Activated naive CD4-positive, alpha-beta T cell (primary cell): ENCODE data around the gene IFNGR2.
"Not testable (repeated sequence)": the region's sequence is repeated elsewhere in the genome, so short reads cannot be mapped to it uniquely, and the experiment has no call there.

ENCODE experiments used
- DNase-seq, 4 experiments: peaks; one replicate each; lab custom pipeline; 2025; lab: John Stamatoyannopoulos, UW

IFNGR2 gene

GRCh38 chr21:33437140-33437539 lies 33.9 kb downstream of the IFNGR2 start:
- no peak for DNase-seq

GRCh38 chr21:33441489-33442477 lies 38.6 kb downstream of the IFNGR2 start:
- DNase-seq: no peak

DNA sequence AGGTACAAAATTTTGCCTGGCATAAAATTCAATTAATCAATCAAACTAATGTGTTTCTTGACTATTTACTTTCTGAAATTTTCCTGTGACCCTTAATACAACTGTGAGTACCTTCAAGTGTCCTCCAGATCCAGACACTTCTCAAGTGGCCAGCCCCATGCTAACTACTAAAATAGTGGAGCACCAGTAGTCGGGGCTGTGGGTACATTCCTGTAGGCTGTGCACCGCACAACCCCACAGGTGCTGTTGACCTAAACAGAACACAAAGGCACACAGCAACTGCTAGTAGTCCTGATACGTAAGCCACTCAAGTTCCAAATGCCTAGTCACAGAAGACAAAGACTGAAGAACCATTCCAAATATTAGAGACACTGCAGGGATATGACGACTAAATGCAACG lies 40.0 kb downstream of the IFNGR2 start:
- no peak for DNase-seq

GRCh38 chr21:33444499-33444898 lies 41.3 kb downstream of the IFNGR2 start:
- DNase-seq: no peak

- DNase-seq: not testable (repeated sequence)
These were observed 43.4 kb downstream of the IFNGR2 start for GRCh38 chr21:33446620-33447019.

- DNase-seq: no peak
These were observed 46.4 kb downstream of the IFNGR2 start for GRCh38 chr21:33449616-33450015.

DNA sequence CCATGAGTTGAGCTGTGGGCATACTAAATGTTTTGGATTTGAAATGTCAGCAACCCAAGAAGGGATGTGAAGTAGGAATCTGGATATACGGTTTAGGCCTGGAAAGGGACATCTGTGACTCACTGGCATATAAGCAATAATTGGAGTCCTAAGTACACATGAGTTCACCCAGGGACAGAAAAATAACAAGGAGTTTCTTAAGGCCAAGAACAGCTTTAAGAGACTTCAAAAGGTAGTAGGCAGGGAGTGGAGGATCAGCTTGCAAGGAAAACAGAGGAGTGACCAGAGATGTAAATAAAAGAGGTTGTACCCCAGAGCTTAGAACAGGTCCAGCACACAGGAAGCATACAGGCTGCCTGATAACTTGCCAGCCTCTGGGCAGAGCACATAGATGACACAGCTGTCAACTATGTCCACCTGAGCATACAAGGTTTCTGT lies 48.4 kb downstream of the IFNGR2 start:
- DNase-seq: no peak

DNA sequence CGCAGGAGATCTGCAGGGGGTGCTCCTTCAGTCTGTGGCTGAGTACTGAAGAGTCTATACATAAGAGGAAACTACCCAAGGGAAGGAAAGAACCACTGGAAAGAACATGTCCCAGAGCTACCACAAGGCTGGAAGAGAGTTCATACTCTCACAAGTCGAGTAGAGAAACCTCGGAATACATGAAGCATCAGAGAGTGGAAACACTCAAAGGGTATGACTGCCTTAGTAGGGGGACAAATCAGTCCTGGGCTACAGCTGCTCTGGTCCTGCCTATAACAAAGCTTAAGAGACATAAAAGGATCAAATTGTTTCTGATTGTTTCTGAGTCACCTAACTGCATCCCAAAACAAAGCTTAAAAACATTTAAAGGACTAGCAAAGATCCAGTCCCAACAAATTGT lies 49.1 kb downstream of the IFNGR2 start:
- DNase-seq: no peak

DNA sequence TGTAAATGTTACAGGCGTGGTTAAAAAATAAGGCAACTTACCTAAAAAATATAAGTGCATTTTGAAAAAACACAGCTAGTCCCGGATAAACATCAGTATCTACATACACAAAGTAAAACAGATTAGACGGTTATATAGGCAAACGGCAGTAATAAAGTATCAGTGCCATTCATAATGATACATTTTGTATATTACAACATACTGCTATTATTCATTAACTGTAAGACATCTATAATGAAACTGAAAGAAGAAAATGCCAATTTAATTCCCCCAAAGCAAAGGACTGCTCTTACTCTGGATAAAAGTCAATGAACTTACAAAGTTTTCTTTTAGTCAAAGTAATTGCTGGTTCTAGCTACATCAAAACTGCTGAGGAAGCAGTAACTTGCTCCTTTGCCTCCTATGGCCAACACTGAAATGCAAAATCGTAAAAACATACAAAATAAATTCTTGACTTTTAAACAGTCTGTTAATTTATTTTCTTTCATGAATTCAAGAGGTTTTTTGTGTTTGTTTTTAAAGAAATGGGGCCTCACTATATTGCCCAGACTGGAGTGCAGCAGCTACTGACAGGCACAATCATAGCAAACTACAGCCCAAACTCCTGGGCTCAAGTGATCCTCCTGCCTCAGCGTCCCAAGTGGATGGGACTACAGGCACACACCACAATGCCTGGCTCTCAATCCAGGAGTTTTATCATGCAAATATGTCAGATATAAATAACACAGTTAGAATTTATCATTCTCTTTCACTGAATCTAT lies 52.7 kb downstream of the IFNGR2 start:
- DNase-seq: no peak

- DNase-seq: no peak
These were observed 55.6 kb downstream of the IFNGR2 start for GRCh38 chr21:33458861-33459260.

DNA sequence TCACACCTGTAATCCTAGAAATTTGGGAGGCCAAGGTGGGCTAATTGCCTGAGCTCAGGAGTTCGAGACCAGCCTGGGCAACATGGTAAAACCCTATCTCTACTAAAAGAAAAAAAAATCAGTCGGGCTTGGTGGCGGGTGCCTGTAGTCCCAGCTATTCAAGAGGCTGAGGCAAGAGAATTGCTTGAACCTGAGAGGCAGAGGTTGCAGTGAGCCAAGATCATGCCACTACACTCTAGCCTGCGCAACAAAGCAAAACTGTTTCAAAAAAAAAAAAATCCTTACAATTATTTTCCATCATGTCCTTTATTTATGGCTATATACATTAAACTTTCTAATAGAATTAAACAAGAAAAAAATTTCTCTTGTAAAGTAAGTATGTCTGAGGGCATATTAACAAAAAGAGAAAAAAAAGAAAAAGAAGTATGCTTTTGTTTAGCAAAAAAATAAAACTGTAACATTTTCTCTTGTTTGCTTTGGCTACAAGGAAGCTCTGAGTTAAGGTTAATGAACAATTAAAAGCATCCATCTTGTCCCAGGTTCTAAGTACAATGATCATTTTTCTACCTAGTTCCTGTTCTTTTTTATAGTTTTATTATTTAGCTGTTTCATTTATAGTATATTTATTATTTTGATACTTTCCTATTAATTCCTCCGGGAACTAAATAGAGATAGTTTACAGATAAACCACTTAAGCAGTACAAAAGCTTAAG lies 58.5 kb downstream of the IFNGR2 start:
- DNase-seq: no peak

DNA sequence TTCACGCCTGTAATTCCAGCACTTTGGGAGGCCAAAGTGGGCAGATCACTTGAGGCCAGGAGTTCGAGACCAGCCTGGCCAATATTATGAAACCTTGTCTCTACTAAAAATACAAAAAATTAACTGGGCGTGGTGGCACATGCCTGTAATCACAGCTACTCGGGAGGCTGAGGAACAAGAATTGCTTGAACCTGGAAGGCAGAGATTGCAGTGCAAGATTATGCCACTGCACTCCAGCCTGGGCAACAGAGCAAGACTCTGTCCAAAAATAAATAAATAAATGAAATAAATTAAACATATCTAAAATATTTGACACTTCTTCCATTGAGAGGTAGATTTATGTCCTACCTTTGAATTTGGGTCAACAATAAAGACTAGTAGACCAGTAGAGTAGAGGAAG lies 66.0 kb downstream of the IFNGR2 start:
- not testable (repeated sequence) for DNase-seq

DNA sequence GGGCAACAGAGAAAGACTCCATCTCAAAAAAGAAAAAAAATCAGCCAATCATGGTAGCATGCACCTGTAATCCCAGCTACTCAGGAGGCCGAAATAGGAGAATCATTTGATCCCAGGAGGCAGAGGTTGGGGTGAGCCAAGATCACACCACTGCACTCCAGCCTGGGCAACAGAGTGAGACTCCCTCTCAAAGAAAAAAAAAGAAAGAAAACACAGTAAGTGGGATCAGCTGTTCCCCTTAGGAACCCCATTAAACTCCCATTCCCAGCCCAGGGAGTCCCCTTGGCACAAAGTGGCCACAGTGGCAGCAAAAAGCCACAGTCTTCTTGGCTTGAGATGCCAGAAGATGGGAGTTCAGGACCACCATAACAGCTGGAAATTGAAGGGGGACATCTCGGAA lies 67.5 kb downstream of the IFNGR2 start:
- no peak for DNase-seq

DNA sequence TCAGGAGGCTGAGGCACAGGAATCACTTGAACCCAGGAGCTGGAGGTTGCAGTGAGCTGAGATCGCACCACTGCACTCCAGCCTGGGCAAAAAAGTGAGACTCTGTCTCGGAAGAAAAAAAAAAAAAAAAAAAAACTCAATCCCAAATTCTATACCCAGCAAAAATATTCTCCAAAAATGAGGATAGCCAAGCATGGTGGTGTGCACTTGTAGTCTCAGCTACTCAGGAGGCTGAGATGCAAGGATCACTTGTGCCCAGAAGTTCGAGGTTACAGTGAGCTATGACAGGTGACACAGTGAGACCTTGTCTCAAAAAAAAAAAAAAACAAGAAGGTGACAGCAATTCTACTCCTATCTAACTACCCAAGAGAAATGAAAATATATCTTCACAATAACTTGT lies 70.1 kb downstream of the IFNGR2 start:
- no peak for DNase-seq

GRCh38 chr21:33477066-33477465 lies 73.9 kb downstream of the IFNGR2 start:
- DNase-seq: no peak

- DNase-seq: no peak
These were observed 75.0 kb downstream of the IFNGR2 start for GRCh38 chr21:33478182-33478581.

DNA sequence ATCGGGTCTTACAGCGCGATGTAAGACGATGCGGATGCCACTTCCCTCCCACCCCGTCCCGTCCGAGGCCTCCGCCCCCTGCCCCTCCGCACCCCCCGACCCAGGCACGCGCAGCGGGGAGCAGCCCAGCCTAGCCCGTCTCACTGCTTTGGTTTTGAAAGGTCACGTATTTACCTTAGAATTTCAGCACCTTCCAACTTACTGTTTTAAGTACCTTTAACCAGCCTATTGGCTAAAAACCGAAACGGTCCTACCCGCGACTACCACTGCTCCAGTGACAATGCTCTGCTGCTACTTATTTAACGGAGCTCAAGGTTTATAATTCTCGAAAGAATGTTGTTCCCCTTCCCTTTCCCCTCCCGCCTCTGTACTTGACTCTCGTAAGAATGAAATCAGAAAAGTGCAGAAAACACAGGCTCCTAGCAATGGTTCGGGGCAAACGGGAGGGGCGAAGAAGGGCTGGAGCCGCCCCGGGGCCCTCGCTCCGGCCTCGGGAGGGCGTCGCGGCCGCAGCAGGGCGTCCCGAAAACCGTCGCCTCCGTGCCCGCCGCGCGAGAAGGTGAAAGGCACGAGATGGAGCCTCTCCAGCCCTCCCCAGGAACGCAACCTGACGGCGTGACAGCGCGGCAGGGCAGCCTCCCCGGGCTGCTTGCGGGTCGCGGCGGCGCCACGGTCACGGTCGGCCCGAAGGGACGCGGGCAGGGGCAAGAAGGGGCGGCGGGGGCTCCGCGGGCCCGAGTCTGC lies 75.9 kb downstream of the IFNGR2 start:
- peak in 3 of 4 experiments; percentile 12 to 53 (median 37) for DNase-seq

GRCh38 chr21:33479679-33480480 lies 76.7 kb downstream of the IFNGR2 start, which contains the start of gene TMEM50B:
Gene TMEM50B, minus strand, starts transcription at chr21:33479974. Its CDS starts 11,089 bp downstream, at chr21:33468885.
- DNase-seq: peak; percentile 89 to 97 (median 93)

DNA sequence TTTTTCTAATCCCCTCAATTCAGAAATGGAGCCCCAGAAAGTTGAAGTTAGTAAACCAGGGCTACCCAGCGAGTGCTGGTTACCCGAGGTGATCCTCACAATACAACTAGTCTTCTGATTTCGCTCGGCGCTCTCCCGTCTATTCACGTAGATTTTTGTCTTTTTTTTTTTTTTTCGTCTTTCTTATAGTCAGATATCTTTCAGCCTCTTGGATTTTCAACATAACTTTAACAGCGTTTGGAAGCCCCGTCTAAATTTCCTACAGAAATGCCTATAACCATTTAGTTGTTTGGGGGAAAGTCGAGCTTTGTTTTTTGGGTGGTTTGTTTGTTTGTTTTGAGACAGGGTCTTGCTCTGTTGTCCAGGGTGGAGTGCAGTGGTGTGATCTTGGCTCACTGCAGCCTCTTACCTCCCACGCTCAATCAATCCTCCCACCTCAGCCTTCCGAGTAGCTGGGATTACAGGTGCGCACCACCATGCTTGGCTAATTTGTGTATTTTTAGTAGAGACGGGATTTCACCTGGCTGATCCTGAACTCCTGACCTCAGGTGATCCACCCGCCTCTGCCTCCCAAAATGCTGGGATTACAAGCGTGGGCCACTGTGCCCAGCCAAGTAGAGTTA lies 77.4 kb downstream of the IFNGR2 start:
- no peak for DNase-seq

DNA sequence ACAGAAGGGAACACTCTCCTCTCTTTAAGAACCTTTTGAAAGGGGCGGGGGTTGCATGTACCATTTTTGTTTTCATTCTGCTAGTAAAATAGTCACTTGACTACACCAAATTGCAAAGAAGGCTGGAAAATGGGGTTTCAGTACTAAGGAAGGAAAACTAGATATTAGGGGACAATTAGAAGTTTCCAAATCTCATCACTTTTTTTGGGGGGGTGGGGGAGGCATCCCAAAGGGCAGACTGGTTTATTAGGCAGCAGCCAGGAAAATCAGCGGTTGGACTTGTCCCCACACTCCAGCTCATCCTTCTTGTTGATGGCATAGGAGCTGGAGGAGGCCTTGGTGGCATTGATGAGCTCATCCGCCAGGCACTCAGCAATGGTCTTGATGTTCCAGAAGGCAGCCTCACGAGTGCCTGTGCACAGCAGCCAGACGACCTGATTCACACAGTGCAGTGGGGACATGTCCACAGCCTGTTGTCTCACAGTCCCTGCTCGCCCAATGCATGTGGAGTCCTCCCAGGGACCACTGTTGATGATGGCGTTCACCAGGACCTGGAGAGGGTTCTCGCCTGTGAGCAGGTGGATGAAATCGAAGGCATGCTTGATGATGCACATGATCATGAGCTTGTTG lies 78.2 kb downstream of the IFNGR2 start:
- DNase-seq: no peak
